Measurements from ENCODE around the gene MTIF3.

DNA sequence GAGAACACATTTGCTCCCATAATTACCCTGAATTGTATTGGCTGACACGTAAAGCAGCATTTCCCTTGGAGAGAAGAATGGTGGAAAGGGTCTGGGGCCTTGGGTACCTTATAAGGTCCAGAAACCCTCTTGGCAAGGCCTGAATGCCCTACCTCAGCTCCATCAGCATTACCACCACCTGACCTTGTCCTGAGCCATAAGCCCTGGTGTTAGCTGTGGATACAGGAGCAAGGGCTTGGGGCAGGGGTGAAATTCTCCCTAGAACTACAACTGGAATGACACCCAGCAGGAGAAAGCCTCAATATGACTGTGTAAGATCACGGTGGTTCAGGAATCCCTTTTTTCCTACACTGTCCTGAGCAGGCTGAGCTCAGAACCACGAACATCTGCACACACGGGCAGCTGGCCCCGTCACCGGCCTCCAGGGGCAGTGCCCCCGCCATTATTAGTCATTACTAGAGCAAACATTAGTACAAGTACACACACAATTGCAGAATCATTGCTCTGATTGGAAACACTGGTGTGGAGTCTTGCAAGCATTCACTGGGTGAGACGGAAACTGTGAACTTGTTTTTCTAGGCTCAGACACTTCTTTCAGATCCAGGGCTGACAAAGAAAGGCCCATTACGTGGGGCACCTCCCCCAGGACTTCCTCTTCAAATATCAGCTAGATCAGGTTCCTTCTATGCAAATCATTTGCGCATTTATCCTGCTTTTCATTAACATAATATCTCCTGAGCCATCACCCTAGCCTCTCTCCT lies 26.8 kb upstream of the MTIF3 start:
- no peak for TF ChIP-seq CTCF (optimal IDR thresholded peaks at IDR 0.05 in 1 of 3, IDR thresholded peaks at IDR 0.05 in 1 of 3, conservative IDR thresholded peaks at IDR 0.05 in 1 of 3; ENCODE audit: extremely low read depth in 1 of 3, insufficient read depth in 2 of 3, low read length in 3 of 3)
- no peak for TF ChIP-seq EZH2 (IDR thresholded peaks at IDR 0.05; ENCODE audit: low read length)
